ENCODE measurements around the gene SYNPO. TPM values are rescaled to one million over a fixed set of nuclear protein-coding genes. Genes with fewer than 3 reads are reported as not detected.

Gene SYNPO
- 12.4 and 17.6 TPM in 2 replicates for total RNA-seq

GRCh38 chr5:150640311-150641005 is at the start of gene SYNPO:
Gene SYNPO, plus strand, starts transcription at chr5:150640660. Its CDS starts 7,616 bp downstream, at chr5:150648276.

GRCh38 chr5:150661086-150661485 is 20.6 kb downstream of the SYNPO start, which contains the start of gene MYOZ3:
Gene MYOZ3, plus strand, starts transcription at chr5:150661251. Its CDS starts 1,691 bp downstream, at chr5:150662942.

GRCh38 chr5:150700594-150701377 is 60.3 kb downstream of the SYNPO start, which contains the start of gene RBM22:
Gene RBM22, minus strand, starts transcription at chr5:150701062. Its CDS starts 77 bp downstream, at chr5:150700985.

Other genes starting within 250 kb of the SYNPO start
- gene CD74, start 227.8 kb upstream of the SYNPO start, total RNA-seq: 1.5 and 1.6 TPM in 2 replicates
- gene RPS14, start 190.9 kb upstream of the SYNPO start, total RNA-seq: 2,788 and 3,841 TPM in 2 replicates
- gene NDST1, start 132.5 kb upstream of the SYNPO start, total RNA-seq: 22.5 and 23.3 TPM in 2 replicates
- 0.37 and 0.40 TPM in 2 replicates for gene MYOZ3, start 20.6 kb downstream of the SYNPO start, total RNA-seq
- 17.7 and 21.3 TPM in 2 replicates for gene RBM22, start 60.4 kb downstream of the SYNPO start, total RNA-seq
- gene DCTN4, start 118.4 kb downstream of the SYNPO start, total RNA-seq: 49.7 and 57.2 TPM in 2 replicates
- 52.2 and 87.1 TPM in 2 replicates for gene SMIM3, start 138.1 kb downstream of the SYNPO start, total RNA-seq
- 0.12 TPM in 1 of 2 replicates, not detected in the other for gene IRGM, start 205.9 kb downstream of the SYNPO start, total RNA-seq

Data from aortic smooth muscle cell (primary cell).